ENCODE results near the gene PDPK1.
"Not testable (repeated sequence)": the region's sequence is repeated elsewhere in the genome, so short reads cannot be mapped to it uniquely, and the experiment has no call there.

DNA sequence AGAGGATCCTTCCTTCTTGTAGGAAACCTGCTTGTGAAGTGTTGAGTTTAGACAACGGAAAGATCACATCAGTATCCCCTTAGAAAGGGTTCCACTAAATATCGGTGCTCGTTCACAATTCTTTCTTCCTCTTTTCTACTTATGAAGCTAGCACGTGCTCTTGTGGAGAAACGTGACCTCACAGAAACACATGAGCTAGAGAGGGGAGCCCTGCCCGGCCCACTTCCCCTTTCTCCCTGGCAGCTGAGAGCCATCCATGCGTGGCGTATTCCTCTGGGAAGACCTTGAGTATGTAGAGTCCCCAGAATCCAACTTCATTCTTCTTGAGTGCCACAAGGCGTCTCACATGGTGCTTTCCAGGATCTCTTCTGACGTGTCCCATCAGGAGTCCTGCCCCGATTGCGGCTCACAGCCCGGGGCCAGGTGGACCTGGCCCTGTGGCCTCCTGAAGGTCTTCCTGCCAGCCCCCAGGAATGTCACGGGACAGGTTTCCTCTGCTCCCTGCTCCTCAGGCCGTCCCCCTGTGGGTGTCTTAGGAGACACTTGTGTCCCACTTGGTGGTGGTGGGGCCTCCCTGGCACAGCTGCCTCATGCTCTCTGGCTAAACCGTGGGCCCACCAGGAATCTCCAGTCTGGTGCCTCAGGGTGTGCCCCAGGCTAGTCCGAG is 22.4 kb downstream of the PDPK1 start:
- TF ChIP-seq, protein P1, sequence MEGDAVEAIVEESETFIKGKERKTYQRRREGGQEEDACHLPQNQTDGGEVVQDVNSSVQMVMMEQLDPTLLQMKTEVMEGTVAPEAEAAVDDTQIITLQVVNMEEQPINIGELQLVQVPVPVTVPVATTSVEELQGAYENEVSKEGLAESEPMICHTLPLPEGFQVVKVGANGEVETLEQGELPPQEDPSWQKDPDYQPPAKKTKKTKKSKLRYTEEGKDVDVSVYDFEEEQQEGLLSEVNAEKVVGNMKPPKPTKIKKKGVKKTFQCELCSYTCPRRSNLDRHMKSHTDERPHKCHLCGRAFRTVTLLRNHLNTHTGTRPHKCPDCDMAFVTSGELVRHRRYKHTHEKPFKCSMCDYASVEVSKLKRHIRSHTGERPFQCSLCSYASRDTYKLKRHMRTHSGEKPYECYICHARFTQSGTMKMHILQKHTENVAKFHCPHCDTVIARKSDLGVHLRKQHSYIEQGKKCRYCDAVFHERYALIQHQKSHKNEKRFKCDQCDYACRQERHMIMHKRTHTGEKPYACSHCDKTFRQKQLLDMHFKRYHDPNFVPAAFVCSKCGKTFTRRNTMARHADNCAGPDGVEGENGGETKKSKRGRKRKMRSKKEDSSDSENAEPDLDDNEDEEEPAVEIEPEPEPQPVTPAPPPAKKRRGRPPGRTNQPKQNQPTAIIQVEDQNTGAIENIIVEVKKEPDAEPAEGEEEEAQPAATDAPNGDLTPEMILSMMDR (IDR thresholded peaks at IDR 0.05): not testable (repeated sequence)
- not testable (repeated sequence) for TF ChIP-seq EZH2 (IDR thresholded peaks at IDR 0.05)
